ENCODE measurements around the gene TAF1B. TPM values are rescaled to one million over a fixed set of nuclear protein-coding genes. Genes with fewer than 3 reads are reported as not detected.

Gene TAF1B
- total RNA-seq, 2 donors from 2014 or later, result 8.8 to 13.0 TPM

- H3K9ac ChIP-seq (ENCODE audit: low read depth in 2 of 2, low read length in 2 of 2), result no peak overlapping the region
- no peak for TF ChIP-seq CTCF (IDR thresholded peaks at IDR 0.05)
- no peaks in the 10 kb centered on the region for H3K36me3 ChIP-seq
- no peaks in the 10 kb centered on the region for H3K27me3 ChIP-seq
- intact Hi-C loops (cut with DNase I), result no loop called here
- DNase-seq, result no peak
- no peaks in the 10 kb centered on the region for H3K9me3 ChIP-seq
- no peaks in the 10 kb centered on the region for H3K4me1 ChIP-seq
- H3K4me3 ChIP-seq, result no peak overlapping the region
- no peak overlapping the region for H3K27ac ChIP-seq
Observed at GRCh38 chr2:9895669-9896590, 52.7 kb downstream of the TAF1B start.

GRCh38 chr2:9897331-9897737 lies 54.1 kb downstream of the TAF1B start:
- TF ChIP-seq CTCF (IDR thresholded peaks at IDR 0.05), result no peak
- peak; percentile 50 for DNase-seq
- H3K4me1 ChIP-seq, result no peaks in the 10 kb centered on the region
- no peaks in the 10 kb centered on the region for H3K9me3 ChIP-seq
- H3K27ac ChIP-seq, result no peak overlapping the region
- no peak overlapping the region for H3K9ac ChIP-seq (ENCODE audit: low read depth in 2 of 2, low read length in 2 of 2)
- intact Hi-C loops (cut with DNase I), result no loop called here
- H3K27me3 ChIP-seq, result no peaks in the 10 kb centered on the region
- no peak overlapping the region for H3K4me3 ChIP-seq
- H3K36me3 ChIP-seq, result no peaks in the 10 kb centered on the region

GRCh38 chr2:9897846-9898245 lies 54.6 kb downstream of the TAF1B start:
- H3K9me3 ChIP-seq, result no peaks in the 10 kb centered on the region
- H3K27me3 ChIP-seq, result no peaks in the 10 kb centered on the region
- no peak for DNase-seq
- TF ChIP-seq CTCF (IDR thresholded peaks at IDR 0.05), result no peak
- no peak overlapping the region for H3K9ac ChIP-seq (ENCODE audit: low read depth in 2 of 2, low read length in 2 of 2)
- no peak overlapping the region for H3K4me3 ChIP-seq
- intact Hi-C loops (cut with DNase I), result no loop called here
- H3K4me1 ChIP-seq, result no peaks in the 10 kb centered on the region
- H3K27ac ChIP-seq, result no peak overlapping the region
- no peaks in the 10 kb centered on the region for H3K36me3 ChIP-seq

GRCh38 chr2:9905413-9905812 lies 62.1 kb downstream of the TAF1B start:
- H3K27ac ChIP-seq, result no peak overlapping the region
- H3K27me3 ChIP-seq, result no peaks in the 10 kb centered on the region

GRCh38 chr2:9907402-9907801 lies 64.1 kb downstream of the TAF1B start:
- Histone ChIP-seq H3K4me3 (no peak overlapping the region), H3K4me1 (no peaks in the 10 kb centered on the region), H3K27me3 (no peaks in the 10 kb centered on the region), H3K9ac (ENCODE audit: low read depth in 2 of 2, low read length in 2 of 2) (no peak overlapping the region), H3K27ac (no peak overlapping the region), H3K36me3 (no peaks in the 10 kb centered on the region), H3K9me3 (no peaks in the 10 kb centered on the region)
- intact Hi-C loops (cut with DNase I), result no loop called here
- TF ChIP-seq CTCF (IDR thresholded peaks at IDR 0.05), result no peak
- no peak for DNase-seq

More at GRCh38 chr2:9905413-9905812, 62.1 kb downstream of the TAF1B start:
- Histone ChIP-seq H3K36me3 (no peaks in the 10 kb centered on the region), H3K9me3 (no peaks in the 10 kb centered on the region), H3K4me1 (no peaks in the 10 kb centered on the region), H3K9ac (ENCODE audit: low read depth in 2 of 2, low read length in 2 of 2) (no peak overlapping the region), H3K4me3 (no peak overlapping the region)
- DNase-seq, result no peak
- intact Hi-C loops (cut with DNase I), result no loop called here
- TF ChIP-seq CTCF (IDR thresholded peaks at IDR 0.05), result no peak
